ENCODE measurements around the gene PTP4A1. TPM values are rescaled to one million over a fixed set of nuclear protein-coding genes. Genes with fewer than 3 reads are reported as not detected.

Gene PTP4A1
- total RNA-seq, 2 donors from 2014 or later, result 37.2 to 42.6 TPM

GRCh38 chr6:63533026-63533425 is 39.3 kb upstream of the PTP4A1 start:
- H3K9me3 ChIP-seq (ENCODE audit: control insufficient read depth, low read length), result no peaks in the 10 kb centered on the region
- H3K4me1 Mint-ChIP-seq, result peaks cover 6% of the 10 kb centered on the region
- H3K27me3 ChIP-seq (ENCODE audit: control insufficient read depth, insufficient read depth, low read length, poor library complexity, severe bottlenecking), result peaks cover 98% of the 10 kb centered on the region
- 79 to 88% methylated on average over 1 to 3 of the region's 3 CpGs for WGBS, 2 experiments (ENCODE audit: insufficient coverage in 1 of 2, insufficient read length in 1 of 2)
- no peaks in the 10 kb centered on the region for H3K9me3 Mint-ChIP-seq
- no peak overlapping the region for H3K9ac ChIP-seq (ENCODE audit: extremely low read depth, low read length, poor library complexity, severe bottlenecking)
- H3K27ac Mint-ChIP-seq, result no peak overlapping the region
- no peaks in the 10 kb centered on the region for H3K36me3 ChIP-seq (ENCODE audit: control insufficient read depth, insufficient read depth, low read length)
- H3K4me3 Mint-ChIP-seq, result no peak overlapping the region
- TF ChIP-seq CTCF (conservative IDR thresholded peaks at IDR 0.05), result no peak
- no peaks in the 10 kb centered on the region for H3K36me3 Mint-ChIP-seq (ENCODE audit: low read depth)
- DNase-seq, result no peak
- H3K4me3 ChIP-seq (ENCODE audit: low read length), result no peak overlapping the region
- no peaks in the 10 kb centered on the region for H3K4me1 ChIP-seq (ENCODE audit: control insufficient read depth, insufficient read depth, low read length)
- H3K27me3 Mint-ChIP-seq (ENCODE audit: insufficient read depth), result peaks cover 95% of the 10 kb centered on the region
- no peak overlapping the region for H3K27ac ChIP-seq (ENCODE audit: low read depth, low read length)

DNA sequence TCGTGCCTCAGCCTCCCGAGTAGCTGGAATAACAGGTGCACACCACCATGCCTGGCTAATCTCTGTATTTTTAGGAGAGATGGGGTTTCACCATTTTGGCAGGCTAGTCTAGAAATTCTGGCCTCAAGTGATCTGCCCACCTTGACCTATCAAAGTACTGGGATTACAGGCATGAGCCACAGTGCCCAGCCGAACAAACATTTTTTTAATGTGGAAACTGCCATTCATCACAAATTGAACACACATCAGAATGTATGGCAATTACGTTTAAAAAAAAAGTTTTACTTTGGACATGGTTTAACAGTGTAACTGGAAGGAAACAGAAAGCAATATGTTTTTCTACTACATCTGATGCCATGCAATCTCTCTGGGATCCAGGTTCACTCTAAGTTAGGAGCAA is 38.3 kb upstream of the PTP4A1 start:
- Histone ChIP-seq H3K4me3 (ENCODE audit: low read length) (no peak overlapping the region), H3K9me3 (ENCODE audit: control insufficient read depth, low read length) (no peaks in the 10 kb centered on the region), H3K36me3 (ENCODE audit: control insufficient read depth, insufficient read depth, low read length) (no peaks in the 10 kb centered on the region), H3K27me3 (ENCODE audit: control insufficient read depth, insufficient read depth, low read length, poor library complexity, severe bottlenecking) (peaks cover 99% of the 10 kb centered on the region), H3K4me1 (ENCODE audit: control insufficient read depth, insufficient read depth, low read length) (no peaks in the 10 kb centered on the region), H3K9ac (ENCODE audit: extremely low read depth, low read length, poor library complexity, severe bottlenecking) (no peak overlapping the region), H3K27ac (ENCODE audit: low read depth, low read length) (no peak overlapping the region)
- no peak for DNase-seq
- peaks cover 6% of the 10 kb centered on the region for H3K4me1 Mint-ChIP-seq
- WGBS, 2 experiments (ENCODE audit: insufficient coverage in 1 of 2, insufficient read length in 1 of 2), result 90 to 100% methylated on average over 2 to 4 of the region's 4 CpGs
- H3K27me3 Mint-ChIP-seq (ENCODE audit: insufficient read depth), result peaks cover 96% of the 10 kb centered on the region
- no peaks in the 10 kb centered on the region for H3K36me3 Mint-ChIP-seq (ENCODE audit: low read depth)
- no peak overlapping the region for H3K4me3 Mint-ChIP-seq
- H3K9me3 Mint-ChIP-seq, result no peaks in the 10 kb centered on the region
- TF ChIP-seq CTCF (conservative IDR thresholded peaks at IDR 0.05), result no peak
- no peak overlapping the region for H3K27ac Mint-ChIP-seq

- no peaks in the 10 kb centered on the region for H3K36me3 ChIP-seq (ENCODE audit: control insufficient read depth, insufficient read depth, low read length)
- H3K27me3 ChIP-seq (ENCODE audit: control insufficient read depth, insufficient read depth, low read length, poor library complexity, severe bottlenecking), result peaks cover 100% of the 10 kb centered on the region
- H3K27me3 Mint-ChIP-seq (ENCODE audit: insufficient read depth), result peaks cover 97% of the 10 kb centered on the region
- no peaks in the 10 kb centered on the region for H3K4me1 ChIP-seq (ENCODE audit: control insufficient read depth, insufficient read depth, low read length)
- WGBS, 2 experiments (ENCODE audit: insufficient coverage in 1 of 2, insufficient read length in 1 of 2), result 19 to 37% methylated on average over 6 to 9 of the region's 9 CpGs
- TF ChIP-seq CTCF (conservative IDR thresholded peaks at IDR 0.05), result no peak
- H3K4me1 Mint-ChIP-seq, result peaks cover 6% of the 10 kb centered on the region
- no peak overlapping the region for H3K4me3 ChIP-seq (ENCODE audit: low read length)
- DNase-seq, result peak; percentile 72
- no peak overlapping the region for H3K4me3 Mint-ChIP-seq
- H3K27ac ChIP-seq (ENCODE audit: low read depth, low read length), result no peak overlapping the region
- H3K9me3 Mint-ChIP-seq, result no peaks in the 10 kb centered on the region
- no peak overlapping the region for H3K9ac ChIP-seq (ENCODE audit: extremely low read depth, low read length, poor library complexity, severe bottlenecking)
- H3K27ac Mint-ChIP-seq, result no peak overlapping the region
- no peaks in the 10 kb centered on the region for H3K9me3 ChIP-seq (ENCODE audit: control insufficient read depth, low read length)
- H3K36me3 Mint-ChIP-seq (ENCODE audit: low read depth), result no peaks in the 10 kb centered on the region
These were observed 34.9 kb upstream of the PTP4A1 start for GRCh38 chr6:63537201-63537958.

Data from endodermal cell (in vitro differentiated cells).